Measurements from ENCODE around the gene SNAP47. TPM values are rescaled to one million over a fixed set of nuclear protein-coding genes. Genes with fewer than 3 reads are reported as not detected.

SNAP47 gene
- total and polyA plus RNA-seq, 5 donors from 2014 or later = 26.3 to 60.1 (median 50.4) TPM

DNA sequence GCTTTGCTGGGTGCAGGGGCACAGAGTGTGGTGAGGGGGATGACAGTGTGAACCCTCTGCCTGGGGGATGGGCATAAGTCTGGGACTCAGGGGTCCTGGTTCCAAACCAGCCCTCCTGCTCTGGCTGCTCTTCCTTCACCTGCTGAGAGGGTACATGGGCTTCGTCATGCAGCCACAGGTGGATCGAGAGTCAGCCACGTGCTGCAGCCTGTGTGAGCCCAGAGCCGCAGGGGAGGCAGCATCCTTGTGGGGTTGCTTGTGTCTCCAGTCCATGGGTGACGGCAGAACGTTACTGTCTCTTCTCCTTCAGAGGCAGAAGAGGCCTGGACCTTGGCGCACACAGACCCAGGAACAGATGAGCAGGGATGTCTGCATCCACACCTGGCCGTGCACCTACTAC is 12.1 kb downstream of the SNAP47 start:
- Histone ChIP-seq H3K4me3 (ENCODE audit: low read depth, low read length) (no peak overlapping the region), H3K36me3 (ENCODE audit: control insufficient read depth, insufficient read depth, low read length) (peaks cover 25% of the 10 kb centered on the region), H3K27me3 (ENCODE audit: control insufficient read depth, insufficient read depth, low read length) (no peaks in the 10 kb centered on the region), H3K9me3 (ENCODE audit: control insufficient read depth in 2 of 2, low read length in 2 of 2) (no peaks in the 10 kb centered on the region), H3K27ac (ENCODE audit: insufficient read depth, low read length, poor library complexity, severe bottlenecking) (no peak overlapping the region), H3K4me1 (ENCODE audit: control insufficient read depth, insufficient read depth, low read length, poor library complexity, severe bottlenecking) (peaks cover 22% of the 10 kb centered on the region)
- ATAC-seq (ENCODE audit: low read depth in 2 of 2) (no peak), DNase-seq (no peak)
- Mint-ChIP-seq H3K27ac (no peak overlapping the region), H3K9me3 (no peaks in the 10 kb centered on the region), H3K36me3 (peaks cover 13% of the 10 kb centered on the region), H3K4me3 (peak overlapping the region in 1 of 4 donors; percentile 13), H3K4me1 (peaks cover 18 to 57% (median 26%) of the 10 kb centered on the region in 4 donors), H3K27me3 (no peaks in the 10 kb centered on the region)

DNA sequence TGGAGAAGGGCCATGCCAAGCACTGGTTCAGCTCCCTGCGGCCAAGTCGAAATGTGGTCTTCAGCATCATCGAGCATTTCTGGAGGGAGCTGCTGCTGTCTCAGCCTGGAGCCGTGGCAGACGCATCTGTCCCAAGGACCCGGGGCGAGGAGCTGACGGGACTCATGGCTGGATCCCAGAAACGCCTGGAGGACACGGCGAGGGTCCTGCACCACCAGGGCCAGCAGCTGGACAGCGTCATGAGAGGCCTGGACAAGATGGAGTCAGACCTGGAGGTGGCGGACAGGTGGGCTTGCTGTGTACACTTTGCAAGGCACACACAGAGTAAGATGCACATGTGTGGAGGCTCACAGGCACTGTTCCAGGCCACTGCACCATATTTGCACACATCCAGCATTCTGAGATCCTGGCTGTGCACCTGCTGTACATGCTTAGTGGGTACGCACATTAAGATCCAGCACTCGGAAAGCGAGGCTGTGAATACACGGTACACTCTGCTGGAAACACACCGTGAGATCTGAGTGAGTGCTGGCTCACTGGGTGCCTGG is 12.8 kb downstream of the SNAP47 start:
- no peak for DNase-seq

DNA sequence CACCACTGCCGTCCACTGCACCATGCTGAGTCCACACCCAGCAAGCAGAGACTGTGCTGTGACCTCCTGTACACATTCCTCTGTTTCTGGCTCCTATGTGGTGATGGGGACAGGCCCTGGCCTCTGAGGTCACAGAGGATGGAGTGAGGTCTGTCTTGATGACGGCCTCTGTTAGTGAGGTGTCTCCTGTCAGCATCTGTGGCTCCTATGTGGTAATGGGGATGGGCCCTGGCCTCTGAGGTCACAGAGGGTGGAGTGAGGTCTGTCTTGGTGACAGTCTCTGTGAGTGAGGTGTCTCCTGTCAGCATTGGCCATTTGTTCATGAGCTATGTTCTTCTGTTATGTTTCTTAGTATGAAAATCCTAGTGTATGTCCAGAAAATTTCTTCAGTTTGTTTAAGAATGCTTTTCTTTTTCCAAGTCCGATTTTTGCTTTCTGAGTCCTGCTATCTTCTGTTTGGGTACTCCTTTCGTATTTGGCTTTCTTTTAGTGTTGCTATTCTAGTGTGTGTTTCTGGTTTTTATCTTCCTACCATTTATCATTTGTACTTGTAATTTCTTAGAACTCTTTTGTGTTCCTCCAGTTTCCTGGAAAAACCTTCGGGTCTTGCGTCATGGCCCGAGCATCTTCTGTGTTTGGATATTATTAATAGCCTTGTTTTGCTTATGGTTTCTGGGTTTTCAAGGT is 13.4 kb downstream of the SNAP47 start:
- Histone ChIP-seq H3K27ac (ENCODE audit: insufficient read depth, low read length, poor library complexity, severe bottlenecking) (peak overlapping the region; percentile 59), H3K36me3 (ENCODE audit: control insufficient read depth, insufficient read depth, low read length) (peaks cover 35% of the 10 kb centered on the region), H3K27me3 (ENCODE audit: control insufficient read depth, insufficient read depth, low read length) (no peaks in the 10 kb centered on the region), H3K4me1 (ENCODE audit: control insufficient read depth, insufficient read depth, low read length, poor library complexity, severe bottlenecking) (peaks cover 22% of the 10 kb centered on the region), H3K4me3 (ENCODE audit: low read depth, low read length) (peak overlapping the region; percentile 13), H3K9me3 (ENCODE audit: control insufficient read depth in 2 of 2, low read length in 2 of 2) (no peaks in the 10 kb centered on the region)
- DNase-seq = peak in 2 of 3 donors; percentile 17 to 86
- no peaks in the 10 kb centered on the region for H3K27me3 Mint-ChIP-seq
- H3K27ac Mint-ChIP-seq = peak overlapping the region; percentile 55 to 93 (median 86)
- peaks cover 13% of the 10 kb centered on the region for H3K36me3 Mint-ChIP-seq
- peak; percentile 82 to 93 for ATAC-seq (ENCODE audit: low read depth in 2 of 2)
- peaks cover 18 to 59% (median 25%) of the 10 kb centered on the region in 4 donors for H3K4me1 Mint-ChIP-seq
- H3K4me3 Mint-ChIP-seq = peak overlapping the region; percentile 1 to 58 (median 35)
- no peaks in the 10 kb centered on the region for H3K9me3 Mint-ChIP-seq

More for the DNA sequence above, 12.8 kb downstream of the SNAP47 start:
- peaks cover 18 to 61% (median 27%) of the 10 kb centered on the region in 4 donors for H3K4me1 Mint-ChIP-seq
- Histone ChIP-seq H3K27me3 (ENCODE audit: control insufficient read depth, insufficient read depth, low read length) (no peaks in the 10 kb centered on the region), H3K36me3 (ENCODE audit: control insufficient read depth, insufficient read depth, low read length) (peaks cover 31% of the 10 kb centered on the region), H3K4me3 (ENCODE audit: low read depth, low read length) (no peak overlapping the region), H3K9me3 (ENCODE audit: control insufficient read depth in 2 of 2, low read length in 2 of 2) (no peaks in the 10 kb centered on the region), H3K4me1 (ENCODE audit: control insufficient read depth, insufficient read depth, low read length, poor library complexity, severe bottlenecking) (peaks cover 22% of the 10 kb centered on the region), H3K27ac (ENCODE audit: insufficient read depth, low read length, poor library complexity, severe bottlenecking) (no peak overlapping the region)
- H3K9me3 Mint-ChIP-seq = no peaks in the 10 kb centered on the region
- no peak overlapping the region for H3K4me3 Mint-ChIP-seq
- no peak for ATAC-seq (ENCODE audit: low read depth in 2 of 2)
- peak overlapping the region in 1 of 3 donors; percentile 55 for H3K27ac Mint-ChIP-seq
- peaks cover 13% of the 10 kb centered on the region for H3K36me3 Mint-ChIP-seq
- H3K27me3 Mint-ChIP-seq = no peaks in the 10 kb centered on the region

DNA sequence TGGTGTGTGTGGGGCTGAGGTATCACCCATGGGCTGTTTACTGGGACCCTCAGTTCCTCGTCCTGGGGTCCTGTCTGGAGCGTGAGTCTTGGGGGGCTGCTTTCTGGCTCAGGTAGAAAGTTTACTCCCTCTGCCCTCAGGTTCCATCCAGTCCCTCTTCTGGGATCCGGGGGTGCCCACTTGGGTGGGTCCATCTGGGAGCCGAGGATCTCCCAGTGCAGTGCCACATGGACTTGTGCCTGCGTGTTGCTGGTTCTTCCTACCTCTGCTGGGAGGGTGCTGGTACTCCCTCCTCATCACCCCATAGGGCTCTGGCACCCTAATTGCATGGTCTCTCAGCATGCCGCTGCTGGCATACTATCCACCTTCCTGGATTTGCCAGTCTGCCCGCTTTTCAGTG is 14.0 kb downstream of the SNAP47 start:
- Histone ChIP-seq H3K27me3 (ENCODE audit: control insufficient read depth, insufficient read depth, low read length) (no peaks in the 10 kb centered on the region), H3K27ac (ENCODE audit: insufficient read depth, low read length, poor library complexity, severe bottlenecking) (peak overlapping the region; percentile 59), H3K4me3 (ENCODE audit: low read depth, low read length) (no peak overlapping the region), H3K36me3 (ENCODE audit: control insufficient read depth, insufficient read depth, low read length) (peaks cover 35% of the 10 kb centered on the region), H3K9me3 (ENCODE audit: control insufficient read depth in 2 of 2, low read length in 2 of 2) (no peaks in the 10 kb centered on the region), H3K4me1 (ENCODE audit: control insufficient read depth, insufficient read depth, low read length, poor library complexity, severe bottlenecking) (peaks cover 20% of the 10 kb centered on the region)
- Mint-ChIP-seq H3K9me3 (no peaks in the 10 kb centered on the region), H3K27ac (peak overlapping the region; percentile 55 to 94 (median 78)), H3K27me3 (no peaks in the 10 kb centered on the region), H3K4me3 (peak overlapping the region in 3 of 4 donors; percentile 27 to 58 (median 48)), H3K4me1 (peaks cover 18 to 56% (median 25%) of the 10 kb centered on the region in 4 donors), H3K36me3 (peaks cover 13% of the 10 kb centered on the region)
- no peak for DNase-seq
- ATAC-seq (ENCODE audit: low read depth in 2 of 2) = no peak

DNA sequence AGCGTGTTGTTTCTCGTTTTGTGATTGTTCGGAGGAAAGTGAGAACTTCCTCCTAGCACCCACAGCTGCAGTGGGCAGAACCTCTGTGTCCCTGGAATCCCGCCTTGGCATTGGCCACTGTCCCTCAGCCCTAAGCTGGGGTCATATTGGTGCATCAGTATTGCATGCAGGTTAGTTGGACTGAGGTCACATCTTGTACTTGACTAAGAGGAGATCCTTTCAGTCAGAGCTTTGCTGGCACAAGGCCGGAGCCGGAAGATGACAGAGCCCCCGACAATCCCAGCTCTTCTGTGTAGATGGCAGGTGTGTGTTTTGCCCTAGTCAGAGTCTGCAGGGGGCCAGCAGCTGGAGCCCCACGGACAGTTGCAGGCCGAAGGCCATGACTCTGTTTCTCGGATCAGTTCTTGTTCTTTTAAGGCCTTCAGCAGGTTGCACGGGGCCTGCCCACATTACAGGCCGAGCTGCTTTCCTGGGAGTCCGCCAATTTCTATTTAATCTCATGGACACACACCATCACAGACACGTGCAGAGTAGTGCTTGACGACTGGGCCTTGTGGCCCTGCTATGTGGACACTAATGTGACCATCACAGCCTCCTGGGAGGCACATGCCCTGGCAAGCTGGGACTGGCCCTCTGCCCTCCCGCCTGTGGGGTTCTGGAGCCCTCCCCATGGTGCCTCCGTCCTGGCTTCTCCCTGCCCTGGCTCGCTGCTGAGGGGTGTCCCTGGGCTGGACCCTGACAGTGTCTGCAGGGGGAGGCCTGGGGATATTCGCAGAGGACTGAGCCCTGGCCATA is 14.9 kb downstream of the SNAP47 start:
- peaks cover 35% of the 10 kb centered on the region for H3K36me3 ChIP-seq (ENCODE audit: control insufficient read depth, insufficient read depth, low read length)
- Mint-ChIP-seq H3K4me1 (peaks cover 18 to 51% (median 22%) of the 10 kb centered on the region in 4 donors), H3K27me3 (no peaks in the 10 kb centered on the region), H3K9me3 (no peaks in the 10 kb centered on the region), H3K4me3 (peak overlapping the region in 1 of 4 donors; percentile 27), H3K36me3 (peaks cover 13% of the 10 kb centered on the region), H3K27ac (peak overlapping the region in 2 of 3 donors; percentile 55 to 94)
- no peak overlapping the region for H3K27ac ChIP-seq (ENCODE audit: insufficient read depth, low read length, poor library complexity, severe bottlenecking)
- ATAC-seq (ENCODE audit: low read depth in 2 of 2) = no peak
- H3K27me3 ChIP-seq (ENCODE audit: control insufficient read depth, insufficient read depth, low read length) = no peaks in the 10 kb centered on the region
- H3K4me3 ChIP-seq (ENCODE audit: low read depth, low read length) = no peak overlapping the region
- peaks cover 14% of the 10 kb centered on the region for H3K4me1 ChIP-seq (ENCODE audit: control insufficient read depth, insufficient read depth, low read length, poor library complexity, severe bottlenecking)
- DNase-seq = no peak
- H3K9me3 ChIP-seq (ENCODE audit: control insufficient read depth in 2 of 2, low read length in 2 of 2) = no peaks in the 10 kb centered on the region

DNA sequence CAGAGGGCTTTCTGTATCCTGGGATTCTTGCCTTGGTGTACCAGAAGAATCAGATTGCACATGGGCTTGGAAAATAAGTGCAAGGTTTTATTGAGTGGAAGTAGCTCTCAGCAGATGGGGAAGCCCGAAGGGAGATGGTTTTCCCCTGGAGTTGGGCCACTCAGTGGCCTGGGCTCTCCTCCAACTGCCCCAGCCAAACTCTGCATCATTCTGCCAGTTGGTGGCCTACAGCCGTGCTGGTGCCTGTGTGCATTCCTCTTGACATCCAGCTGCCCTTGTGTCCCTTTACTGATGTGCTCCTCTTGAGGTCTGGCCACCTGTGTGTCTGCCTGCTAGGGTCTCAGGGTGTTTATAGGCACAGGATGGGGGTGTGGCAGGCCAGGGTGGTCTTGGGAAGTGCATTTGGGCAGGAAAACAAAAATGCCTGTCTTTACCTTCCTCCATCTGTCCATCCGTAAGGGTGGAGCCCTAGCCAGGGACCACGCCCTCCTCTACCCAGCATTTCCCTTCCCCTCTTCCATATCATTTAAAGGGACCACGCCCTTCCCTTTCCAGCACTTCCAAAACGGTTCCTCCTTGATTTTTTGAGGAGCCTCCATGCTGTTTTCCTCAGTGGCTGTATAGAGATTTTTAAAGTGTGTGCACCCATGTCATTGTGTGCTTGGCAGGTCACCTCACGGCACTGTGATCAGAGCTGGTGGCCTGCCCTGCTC is 18.9 kb downstream of the SNAP47 start:
- Mint-ChIP-seq H3K4me3 (no peak overlapping the region), H3K36me3 (peaks cover 16% of the 10 kb centered on the region), H3K27ac (peak overlapping the region in 1 of 3 donors; percentile 89), H3K9me3 (no peaks in the 10 kb centered on the region), H3K27me3 (no peaks in the 10 kb centered on the region), H3K4me1 (peaks cover 19 to 50% (median 34%) of the 10 kb centered on the region in 4 donors)
- ATAC-seq (ENCODE audit: low read depth in 2 of 2) = no peak
- Histone ChIP-seq H3K27me3 (ENCODE audit: control insufficient read depth, insufficient read depth, low read length) (no peaks in the 10 kb centered on the region), H3K4me3 (ENCODE audit: low read depth, low read length) (no peak overlapping the region), H3K4me1 (ENCODE audit: control insufficient read depth, insufficient read depth, low read length, poor library complexity, severe bottlenecking) (peaks cover 15% of the 10 kb centered on the region), H3K27ac (ENCODE audit: insufficient read depth, low read length, poor library complexity, severe bottlenecking) (no peak overlapping the region), H3K36me3 (ENCODE audit: control insufficient read depth, insufficient read depth, low read length) (peaks cover 26% of the 10 kb centered on the region), H3K9me3 (ENCODE audit: control insufficient read depth in 2 of 2, low read length in 2 of 2) (no peaks in the 10 kb centered on the region)
- no peak for DNase-seq

DNA sequence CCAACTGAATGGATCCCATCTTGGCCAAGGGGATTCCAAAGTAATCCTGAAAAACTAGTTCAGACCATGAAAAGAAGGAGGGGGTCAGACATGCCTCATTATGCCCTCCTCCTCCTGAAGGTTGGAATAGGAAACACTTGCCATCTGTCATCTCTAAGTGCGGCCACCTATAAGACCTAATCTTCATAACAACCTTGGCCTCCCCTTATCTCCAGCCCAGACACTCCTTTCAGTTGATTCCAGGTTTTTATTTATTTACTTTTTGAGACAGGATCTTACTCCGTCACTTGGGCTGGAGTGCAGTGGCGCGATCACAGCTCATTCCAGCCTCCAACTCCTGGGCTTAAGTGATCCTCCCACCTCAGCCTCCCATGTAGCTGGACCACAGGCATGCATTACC is 19.7 kb downstream of the SNAP47 start:
- no peak overlapping the region for H3K27ac Mint-ChIP-seq
- H3K4me3 ChIP-seq (ENCODE audit: low read depth, low read length) = no peak overlapping the region
- H3K9me3 ChIP-seq (ENCODE audit: control insufficient read depth in 2 of 2, low read length in 2 of 2) = no peaks in the 10 kb centered on the region
- H3K36me3 ChIP-seq (ENCODE audit: control insufficient read depth, insufficient read depth, low read length) = peaks cover 30% of the 10 kb centered on the region
- H3K27ac ChIP-seq (ENCODE audit: insufficient read depth, low read length, poor library complexity, severe bottlenecking) = no peak overlapping the region
- H3K27me3 Mint-ChIP-seq = no peaks in the 10 kb centered on the region
- H3K36me3 Mint-ChIP-seq = peaks cover 14% of the 10 kb centered on the region
- peaks cover 13 to 49% (median 30%) of the 10 kb centered on the region in 4 donors for H3K4me1 Mint-ChIP-seq
- H3K9me3 Mint-ChIP-seq = no peaks in the 10 kb centered on the region
- ATAC-seq (ENCODE audit: low read depth in 2 of 2) (no peak), DNase-seq (no peak)
- no peak overlapping the region for H3K4me3 Mint-ChIP-seq
- H3K27me3 ChIP-seq (ENCODE audit: control insufficient read depth, insufficient read depth, low read length) = no peaks in the 10 kb centered on the region
- H3K4me1 ChIP-seq (ENCODE audit: control insufficient read depth, insufficient read depth, low read length, poor library complexity, severe bottlenecking) = peaks cover 13% of the 10 kb centered on the region
